Smooth muscle cell (in vitro differentiated cells): ENCODE data around the gene VSIG8. TPM values are rescaled to one million over a fixed set of nuclear protein-coding genes. Genes with fewer than 3 reads are reported as not detected.

Experiments used
- DNase-seq: peaks from one replicate; lab custom pipeline; 2025; ENCODE audit not compliant: unreplicated experiment; lab: John Stamatoyannopoulos, UW
- H2AFZ ChIP-seq: fragments of 200-600 bp; sonication (generic); 2 replicates; pipeline ENCODE4 v1.6.0; 2016; ENCODE audit warnings: antibody characterized with exemption, low read depth, mild to moderate bottlenecking
- H3F3A ChIP-seq: fragments of 200-600 bp; sonication (generic); 2 replicates; pipeline ENCODE4 v1.6.0; 2017; ENCODE audit warnings: antibody characterized with exemption, low read depth
- H3K27ac ChIP-seq: fragments of 200-600 bp; sonication (generic); 2 replicates; pipeline ENCODE4 v1.5.1; 2016; ENCODE audit warnings: low read depth, mild to moderate bottlenecking
- H3K27me3 ChIP-seq: fragments of 200-600 bp; sonication (generic); 2 replicates; pipeline ENCODE4 v1.6.1; 2016; ENCODE audit warnings: low read depth, mild to moderate bottlenecking
- H3K36me3 ChIP-seq: fragments of 200-600 bp; sonication (generic); 2 replicates; pipeline ENCODE4 v1.5.1; 2016; ENCODE audit warnings: low read depth
- H3K4me1 ChIP-seq: fragments of 200-600 bp; sonication (generic); 2 replicates; pipeline ENCODE4 v1.5.1; 2016; ENCODE audit warnings: low read depth
- H3K4me2 ChIP-seq: fragments of 200-600 bp; sonication (generic); 2 replicates; pipeline ENCODE4 v1.6.0; 2016; ENCODE audit warnings: mild to moderate bottlenecking
- H3K4me3 ChIP-seq: fragments of 200-600 bp; sonication (generic); 2 replicates; pipeline ENCODE4 v1.5.1; 2016; ENCODE audit warnings: mild to moderate bottlenecking
- H3K79me2 ChIP-seq: fragments of 200-600 bp; sonication (generic); 2 replicates; pipeline ENCODE4 v1.6.0; 2016; ENCODE audit warnings: low read depth, mild to moderate bottlenecking
- H3K9ac ChIP-seq: fragments of 200-600 bp; sonication (generic); 2 replicates; pipeline ENCODE4 v1.6.0; 2016; ENCODE audit warnings: low read depth
- H3K9me3 ChIP-seq: fragments of 200-600 bp; sonication (generic); replicated peaks from 2 replicates; pipeline ENCODE4 v1.5.1; 2016; ENCODE audit warnings: low read depth
- H4K20me1 ChIP-seq: fragments of 200-600 bp; sonication (generic); 2 replicates; pipeline ENCODE4 v1.6.0; 2016; ENCODE audit warnings: low read depth
- CTCF ChIP-seq: fragments of 200-600 bp; sonication (generic); IDR thresholded peaks from 2 replicates; pipeline ENCODE4 v1.5.1; 2017; ENCODE audit warnings: borderline replicate concordance, mild to moderate bottlenecking, antibody characterized with exemption; ENCODE audit not compliant: insufficient read depth, poor library complexity, severe bottlenecking
- WGBS: methylation state at CpG from one replicate; pipeline ENCODE4 v1.1.7; 2016; ENCODE audit warnings: low lambda C conversion rate; 5-methylcytosine and 5-hydroxymethylcytosine counted together
- polyA plus RNA-seq: library from polyadenylated mRNA; unstranded; fragments of >200 nt; fragmentation: Nextera tagmentation; extraction: Ambion mirVana; gene quantifications from 2 replicates; pipeline ENCODE4 v1.2.1, GENCODE V29; 2016
- total RNA-seq: library from RNA; depleted of rRNA; stranded (reverse); fragments of >200 nt; gene quantifications from 2 replicates; pipeline ENCODE4 v1.2.3, GENCODE V29; 2014

Gene VSIG8
- total and polyA plus RNA-seq, 2 experiments from 2014 or later = 0.29 TPM; not detected in 1

DNA sequence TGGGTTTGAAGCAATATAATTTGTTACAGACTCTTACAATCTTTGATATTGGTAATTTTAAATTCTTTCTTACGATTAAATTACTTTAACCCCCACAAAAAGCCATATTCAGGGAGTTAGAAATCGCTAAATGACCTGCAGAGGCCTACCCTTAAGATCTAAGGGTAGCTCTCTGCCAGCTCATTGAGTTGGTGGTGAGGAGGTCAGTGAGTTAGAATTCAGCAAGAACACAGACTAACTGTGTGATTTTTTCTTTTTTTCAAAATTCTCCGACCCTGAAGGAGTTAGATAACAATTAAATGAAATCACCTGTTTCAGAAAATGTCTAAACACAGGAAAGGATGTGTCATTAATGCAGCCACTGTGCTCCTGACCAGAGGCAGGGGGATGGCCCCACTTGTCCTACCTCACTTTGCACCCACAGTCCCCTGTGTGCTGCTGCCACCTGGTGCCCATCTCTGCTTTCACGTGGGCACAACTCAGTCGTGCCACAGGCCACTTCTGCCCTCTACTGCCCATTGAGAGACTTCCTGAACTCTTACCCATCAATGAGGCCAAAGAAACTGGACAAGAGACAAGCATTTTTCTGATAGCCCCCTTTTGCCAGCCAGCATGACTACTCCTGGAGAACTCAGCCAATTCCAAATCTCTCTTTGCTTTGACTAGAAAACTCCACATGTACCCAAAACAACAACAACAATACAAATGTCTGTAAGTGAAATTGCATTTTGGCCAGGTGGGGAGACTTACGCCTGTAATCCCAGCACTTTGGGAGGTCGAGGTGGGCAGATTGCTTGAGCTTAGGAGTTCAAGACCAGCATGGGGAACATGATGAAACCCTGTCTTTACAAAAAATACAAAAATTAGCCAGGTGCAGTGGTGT is 29.1 kb upstream of the VSIG8 start:
- no peaks in the 10 kb centered on the region for H3K79me2 ChIP-seq
- H3K4me1 ChIP-seq = peaks cover 10% of the 10 kb centered on the region
- H3K27me3 ChIP-seq = no peaks in the 10 kb centered on the region
- H4K20me1 ChIP-seq = no peaks in the 10 kb centered on the region
- TF ChIP-seq CTCF = peak; percentile 97
- H3K9me3 ChIP-seq = no peaks in the 10 kb centered on the region
- H3F3A ChIP-seq = no peaks in the 10 kb centered on the region
- peak overlapping the region; percentile 38 for H3K27ac ChIP-seq
- no peaks in the 10 kb centered on the region for H3K36me3 ChIP-seq
- no peak overlapping the region for H3K4me2 ChIP-seq
- H3K4me3 ChIP-seq = no peak overlapping the region
- no peak overlapping the region for H2AFZ ChIP-seq
- 64% methylated on average over 7 of the region's 7 CpGs for WGBS
- no peak overlapping the region for H3K9ac ChIP-seq
- peak; percentile 25 for DNase-seq

DNA sequence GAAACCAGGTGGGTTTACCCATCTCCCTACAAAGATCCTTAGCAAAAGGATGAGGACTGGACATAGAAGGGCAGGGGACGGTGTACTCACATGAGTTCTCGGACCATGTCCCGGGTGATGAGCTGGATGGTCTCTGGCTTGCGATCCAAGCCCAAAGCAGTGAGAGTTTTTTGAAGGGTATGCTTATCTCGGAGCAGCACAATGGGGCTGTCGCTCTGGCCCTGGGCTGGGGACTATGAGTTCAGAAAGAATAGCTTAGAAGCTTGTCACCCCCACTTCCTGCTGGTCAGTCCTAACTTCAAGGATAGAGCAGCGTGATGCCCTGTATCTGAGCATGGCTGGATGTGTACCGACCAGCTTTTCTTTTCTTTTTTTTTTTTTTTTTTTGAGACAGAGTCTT is 27.9 kb upstream of the VSIG8 start:
- no peak overlapping the region for H3K4me3 ChIP-seq
- H3K9ac ChIP-seq = no peak overlapping the region
- peaks cover 10% of the 10 kb centered on the region for H3K4me1 ChIP-seq
- H3K4me2 ChIP-seq = peak overlapping the region; percentile 45
- peak overlapping the region; percentile 35 for H3K27ac ChIP-seq
- no peaks in the 10 kb centered on the region for H3K9me3 ChIP-seq
- no peak overlapping the region for H2AFZ ChIP-seq
- no peaks in the 10 kb centered on the region for H3K27me3 ChIP-seq
- no peak for DNase-seq
- H3F3A ChIP-seq = no peaks in the 10 kb centered on the region
- no peaks in the 10 kb centered on the region for H3K36me3 ChIP-seq
- H3K79me2 ChIP-seq = no peaks in the 10 kb centered on the region
- no peak for TF ChIP-seq CTCF
- WGBS = 90% methylated on average over 8 of the region's 8 CpGs
- no peaks in the 10 kb centered on the region for H4K20me1 ChIP-seq

GRCh38 chr1:159889821-159890252 is 27.4 kb upstream of the VSIG8 start:
- H2AFZ ChIP-seq = peak overlapping the region; percentile 56

More at GRCh38 chr1:159889821-159890252, 27.4 kb upstream of the VSIG8 start:
- Histone ChIP-seq H3K79me2 (no peaks in the 10 kb centered on the region), H3K27me3 (no peaks in the 10 kb centered on the region), H3F3A (no peaks in the 10 kb centered on the region), H3K36me3 (no peaks in the 10 kb centered on the region), H3K4me1 (peaks cover 10% of the 10 kb centered on the region), H3K4me3 (no peak overlapping the region), H4K20me1 (no peaks in the 10 kb centered on the region), H3K4me2 (peak overlapping the region; percentile 45), H3K9me3 (no peaks in the 10 kb centered on the region), H3K9ac (no peak overlapping the region), H3K27ac (peak overlapping the region; percentile 35)
- whole genome bisulfite sequencing = 20% methylated on average over 2 of the region's 2 CpGs
- TF ChIP-seq CTCF = no peak
- DNase-seq = no peak
